Right hindlimb (tissue), 1 donor: Measurements from ENCODE around the gene SHISAL2B.
"Not testable (repeated sequence)": the region's sequence is repeated elsewhere in the genome, so short reads cannot be mapped to it uniquely, and the experiment has no call there.

Experiments used
- DNase-seq: peaks from one replicate; pipeline ENCODE4 v3.0.0-alpha.2; 2018

Gene SHISAL2B

GRCh38 chr5:64690417-64691151, at the start of gene SHISAL2B:
Gene SHISAL2B, plus strand, starts transcription at chr5:64690503. Its CDS starts 121 bp downstream, at chr5:64690624.
- peak; percentile 44 for DNase-seq

DNA sequence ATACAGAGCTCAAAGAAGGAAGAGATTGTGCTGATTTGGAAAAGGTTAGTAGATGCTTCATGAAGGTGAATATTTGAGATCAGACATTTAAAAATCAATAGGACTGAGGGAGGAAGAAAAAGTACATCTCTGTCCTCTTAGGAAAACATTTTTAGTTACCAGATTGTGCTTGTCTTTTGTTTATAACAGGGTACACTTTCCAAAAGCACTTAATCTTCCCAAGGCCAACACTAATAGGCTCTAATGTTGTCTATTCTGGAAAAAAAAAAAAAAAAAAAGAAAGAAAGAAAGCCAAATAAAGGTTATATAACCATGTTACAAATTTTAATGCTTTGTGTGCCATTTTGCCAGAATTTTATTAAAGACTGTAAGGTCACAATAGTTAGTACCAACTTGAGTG, 45.5 kb upstream of the SHISAL2B start:
- no peak for DNase-seq

- DNase-seq, result no peak
Measured at GRCh38 chr5:64646169-64646568, 44.1 kb upstream of the SHISAL2B start.

DNA sequence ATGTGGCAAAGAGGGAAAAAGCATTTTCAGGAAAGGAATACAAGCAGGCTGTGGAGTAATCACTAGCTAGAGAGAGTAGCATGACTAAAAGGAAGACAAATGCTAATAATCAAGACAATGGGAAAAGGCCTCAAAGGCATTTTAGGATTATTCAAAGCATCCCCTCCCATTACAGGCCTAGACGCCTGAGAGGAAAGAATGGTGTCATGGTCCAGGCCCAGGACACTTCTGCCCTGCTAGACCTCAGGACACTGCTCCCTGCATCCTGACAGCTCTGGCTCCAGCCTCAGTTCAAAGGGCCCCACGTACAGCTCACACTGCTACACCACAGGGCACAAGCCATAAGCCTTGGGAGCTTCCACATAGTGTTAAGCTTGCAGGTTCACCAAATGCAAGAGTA, 40.8 kb upstream of the SHISAL2B start:
- DNase-seq, result no peak

GRCh38 chr5:64653766-64654560, 36.3 kb upstream of the SHISAL2B start:
- DNase-seq, result no peak

DNA sequence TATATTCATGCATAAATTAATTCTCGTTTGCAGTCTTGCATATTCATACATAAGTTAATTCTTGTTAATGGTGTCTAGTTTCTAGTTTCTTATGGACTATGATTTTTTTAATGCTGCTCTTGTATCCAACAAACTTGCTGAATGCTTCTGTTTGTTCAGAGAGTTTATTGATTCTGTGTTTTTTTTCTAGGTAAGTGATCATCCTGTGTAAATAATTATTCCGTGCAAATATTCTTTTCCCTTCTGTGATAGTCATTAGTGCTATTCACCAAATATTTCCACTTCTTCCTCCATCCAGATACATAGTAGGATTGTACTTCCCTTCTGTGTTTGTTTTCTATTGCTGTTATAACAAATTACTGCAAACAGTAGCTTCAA, 35.8 kb upstream of the SHISAL2B start:
- no peak for DNase-seq

GRCh38 chr5:64655596-64655995, 34.7 kb upstream of the SHISAL2B start:
- no peak for DNase-seq

DNA sequence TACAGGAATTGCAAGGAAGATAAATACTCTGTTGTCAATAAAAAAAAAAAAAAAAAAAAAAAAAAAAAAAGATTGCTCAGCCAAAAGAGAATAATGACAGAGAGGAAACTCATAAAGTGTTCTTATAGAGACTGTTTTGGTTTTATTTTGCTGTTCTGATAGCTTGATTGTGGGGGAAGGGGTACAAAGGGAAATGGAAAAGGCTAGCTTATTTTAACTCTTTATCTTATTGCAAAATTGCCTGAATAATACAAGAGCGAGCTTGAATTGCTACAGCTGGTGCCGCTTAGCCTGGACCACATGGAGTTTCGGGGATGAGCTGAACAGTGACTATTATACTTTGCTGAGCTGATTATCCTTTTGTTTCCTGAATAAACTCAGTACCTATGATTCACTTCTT, 31.0 kb upstream of the SHISAL2B start:
- DNase-seq, result no peak

GRCh38 chr5:64663181-64663580, 27.1 kb upstream of the SHISAL2B start:
- DNase-seq, result not testable (repeated sequence)

- no peak for DNase-seq
Measured at GRCh38 chr5:64665243-64665642, 25.1 kb upstream of the SHISAL2B start.

DNA sequence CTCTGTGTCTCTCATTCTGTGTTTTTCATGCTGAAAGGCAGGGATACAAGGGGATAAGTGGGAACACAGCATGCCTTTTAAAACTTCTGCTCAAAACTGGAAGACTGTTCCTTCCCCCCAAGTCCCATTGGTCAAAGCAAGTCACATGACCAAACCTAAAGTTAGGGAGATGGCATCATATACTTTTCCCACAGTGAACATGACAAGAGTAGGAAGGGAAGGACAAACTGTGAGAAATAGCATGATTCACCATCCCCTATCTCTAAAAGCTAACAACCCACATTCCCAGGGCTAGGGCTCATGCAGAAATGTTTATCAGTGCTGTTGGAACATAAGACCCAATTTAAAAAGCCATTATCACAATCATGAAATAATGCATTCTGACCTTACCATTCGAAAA, 24.2 kb upstream of the SHISAL2B start:
- no peak for DNase-seq

- no peak for DNase-seq
Measured at GRCh38 chr5:64667068-64667467, 23.2 kb upstream of the SHISAL2B start.

GRCh38 chr5:64670277-64670676, 20.0 kb upstream of the SHISAL2B start:
- no peak for DNase-seq

- no peak for DNase-seq
Measured at GRCh38 chr5:64671678-64672077, 18.6 kb upstream of the SHISAL2B start.

DNA sequence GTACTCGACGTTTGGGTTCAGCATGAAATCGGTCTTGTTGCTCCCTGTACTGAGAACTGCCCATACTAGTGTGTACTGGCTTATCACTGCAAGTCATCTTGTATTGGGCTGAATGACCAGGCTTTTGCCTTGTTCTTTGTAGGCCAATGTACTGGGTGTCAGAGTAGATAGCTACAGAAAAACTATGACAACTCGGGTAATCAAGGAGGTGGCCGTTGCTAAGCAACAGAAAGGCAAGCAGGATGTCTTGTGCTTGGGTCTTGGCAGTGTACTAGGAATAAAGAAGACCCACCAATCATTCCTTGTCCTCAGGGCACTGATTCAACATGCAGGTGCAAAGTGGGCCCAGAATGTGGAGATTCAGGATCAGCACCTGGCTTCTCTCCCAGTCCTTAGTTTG, 11.9 kb upstream of the SHISAL2B start:
- DNase-seq, result no peak

DNA sequence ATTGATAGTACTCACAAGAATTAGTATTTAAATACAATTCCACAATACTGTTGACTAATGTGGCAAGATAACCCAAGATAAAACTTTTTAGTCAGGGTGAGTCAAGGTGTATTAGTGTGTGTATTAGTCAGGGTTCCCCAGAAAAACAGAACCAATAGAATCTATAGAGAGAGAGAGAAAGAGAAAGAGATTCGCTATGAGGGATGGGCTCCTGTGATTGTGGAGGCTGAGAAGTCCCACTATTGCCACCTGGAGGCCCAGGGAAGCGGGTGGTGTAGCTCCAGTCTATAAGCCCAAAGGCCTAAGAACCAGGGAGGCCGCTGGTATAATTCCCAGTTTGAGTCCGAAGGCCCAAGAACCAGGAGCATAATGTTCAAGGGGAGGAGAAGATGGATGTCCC, 10.0 kb upstream of the SHISAL2B start:
- DNase-seq, result no peak

GRCh38 chr5:64682608-64683007, 7.7 kb upstream of the SHISAL2B start:
- DNase-seq, result no peak

DNA sequence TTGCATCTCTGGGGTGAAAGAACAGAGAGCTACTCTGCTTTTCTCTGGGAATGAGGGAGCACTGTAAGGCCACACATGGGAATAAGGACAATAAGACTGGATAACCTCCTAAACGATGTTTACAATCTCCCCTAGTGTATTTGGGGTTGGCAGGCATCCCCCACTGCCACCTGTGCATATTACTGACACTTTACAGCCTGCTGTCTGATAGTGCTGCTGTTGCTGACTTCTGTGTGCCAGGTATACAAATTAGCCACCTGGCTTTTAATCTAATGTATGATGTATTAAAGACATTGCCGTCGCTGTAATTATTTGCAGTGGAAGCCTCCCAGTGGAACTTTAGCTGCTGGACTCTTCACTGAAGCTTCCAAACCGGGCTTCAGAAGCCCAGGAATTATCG, 4.4 kb upstream of the SHISAL2B start:
- DNase-seq, result no peak

DNA sequence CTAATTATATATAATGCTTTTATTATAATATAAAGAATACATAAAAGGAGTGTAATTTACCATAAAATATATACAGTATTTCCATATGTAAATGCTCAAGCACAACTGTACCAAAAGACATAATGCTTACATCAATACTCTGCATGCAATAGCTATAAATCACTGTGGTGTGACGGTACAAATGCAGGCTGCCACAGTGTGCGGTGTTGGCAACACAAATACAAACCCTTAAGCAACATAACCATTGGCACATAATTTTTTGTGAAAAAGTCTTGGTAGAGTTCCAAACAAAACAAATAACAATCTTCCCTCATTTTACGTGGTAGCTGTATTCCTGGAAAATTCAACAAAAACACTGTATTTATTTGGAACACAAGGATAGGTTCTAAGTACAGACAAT, 1.9 kb upstream of the SHISAL2B start:
- no peak for DNase-seq

DNA sequence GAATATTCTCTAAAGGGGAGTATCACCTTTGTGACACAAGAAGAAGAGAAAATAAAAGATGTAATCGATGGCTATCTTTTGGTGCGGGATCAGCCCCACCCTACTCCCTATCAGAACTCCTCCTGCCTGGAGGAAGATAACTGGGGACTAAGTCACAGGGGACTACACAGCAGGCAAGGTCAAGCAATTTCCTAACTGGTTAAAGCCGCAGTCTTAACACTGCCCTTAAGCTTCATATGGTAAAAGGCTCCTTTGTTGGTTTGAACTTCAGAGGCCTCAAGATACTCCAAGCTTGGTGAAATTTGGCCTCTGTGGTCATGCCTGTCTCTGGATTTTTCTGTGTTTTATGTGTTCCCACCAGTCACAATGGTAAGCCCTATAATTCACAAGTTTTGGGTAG, 1.3 kb upstream of the SHISAL2B start:
- no peak for DNase-seq

GRCh38 chr5:64690104-64690416, 243 bp upstream of the SHISAL2B start:
- no peak for DNase-seq

DNA sequence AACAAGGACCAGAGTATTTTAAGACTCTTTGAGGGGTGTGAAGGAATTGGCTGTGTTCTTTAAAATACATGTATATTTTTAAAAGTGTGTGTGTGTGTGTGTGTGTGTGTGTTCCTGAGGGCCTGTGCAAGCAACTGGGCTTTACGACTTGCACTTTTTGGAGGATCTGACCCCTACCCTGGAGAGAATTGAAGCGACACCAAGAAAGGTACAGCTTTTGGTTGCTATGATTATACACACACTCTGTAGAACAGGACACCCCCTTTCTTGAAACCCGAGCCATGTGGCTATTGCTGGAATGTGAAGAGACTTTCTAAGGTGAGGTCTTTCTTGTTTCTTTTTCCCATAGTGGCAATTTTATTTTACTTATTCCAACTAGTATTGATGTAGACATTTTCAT, 988 bp downstream of the SHISAL2B start:
- DNase-seq, result no peak

GRCh38 chr5:64693636-64694035, 3.3 kb downstream of the SHISAL2B start:
- no peak for DNase-seq

- not testable (repeated sequence) for DNase-seq
Measured at GRCh38 chr5:64696414-64696813, 6.1 kb downstream of the SHISAL2B start.

- DNase-seq, result no peak
Measured at GRCh38 chr5:64700765-64701164, 10.5 kb downstream of the SHISAL2B start.
